Brain pericyte (primary cell): ENCODE measurements around the gene NT5M.

Source experiments
- DNase-seq: peaks from one replicate; pipeline ENCODE4 v3.0.0-alpha.2; 2012; ENCODE audit warnings: low read depth, low spot score

NT5M gene

GRCh38 chr17:17395246-17395802, 92.2 kb downstream of the NT5M start:
- no peak for DNase-seq

- no peak for DNase-seq
These were observed 92.7 kb downstream of the NT5M start for GRCh38 chr17:17395885-17396284.
